ENCODE data around the gene LHFPL4.
"Not testable (repeated sequence)": the region's sequence is repeated elsewhere in the genome, so short reads cannot be mapped to it uniquely, and the experiment has no call there.

Gene LHFPL4

DNA sequence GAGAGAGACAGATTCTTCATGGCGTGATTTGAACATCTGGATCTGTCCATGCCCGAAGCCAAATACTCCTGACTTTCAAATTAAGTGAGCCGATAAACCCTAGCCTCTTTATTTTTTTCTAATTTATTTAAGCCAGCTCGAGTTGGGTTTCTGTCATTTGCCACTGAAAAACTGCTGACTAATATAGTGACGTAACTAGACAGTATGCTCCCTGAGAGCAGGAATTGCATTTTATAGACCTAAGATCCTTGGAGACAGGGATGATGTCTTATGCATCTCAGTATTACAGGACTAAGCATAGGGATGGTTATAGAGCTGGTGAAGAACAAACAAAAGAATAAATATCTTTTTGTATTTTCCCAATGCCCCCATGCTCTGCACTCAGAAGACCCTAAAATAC is 4.6 kb downstream of the LHFPL4 start:
- H3K27ac ChIP-seq, result no peak overlapping the region
- no peak overlapping the region for H3K4me3 ChIP-seq

GRCh38 chr3:9542182-9542581 is 11.4 kb downstream of the LHFPL4 start:
- Histone ChIP-seq H3K4me3 (no peak overlapping the region), H3K27ac (no peak overlapping the region)

DNA sequence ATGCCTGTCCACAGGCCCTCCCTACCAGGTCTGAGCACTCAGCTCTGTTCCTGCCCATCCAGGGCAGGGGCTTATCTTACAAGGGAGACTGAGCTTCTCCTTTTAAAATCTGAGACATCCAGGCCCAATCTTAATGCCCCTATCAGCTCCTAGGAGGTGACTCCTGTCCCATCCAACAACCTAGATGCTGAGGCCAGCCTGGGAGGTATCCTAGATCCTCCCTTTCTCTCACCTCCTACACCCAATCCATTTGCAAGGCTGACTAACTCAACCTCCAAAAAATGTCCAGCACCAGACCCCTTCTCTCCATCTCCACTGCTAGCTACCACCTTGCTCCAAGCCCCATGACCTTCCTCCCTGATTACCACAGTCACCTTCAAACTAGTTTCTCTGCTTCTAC is 17.4 kb downstream of the LHFPL4 start:
- Histone ChIP-seq H3K4me3 (no peak overlapping the region), H3K27ac (no peak overlapping the region)

GRCh38 chr3:9534429-9534828 is 19.2 kb downstream of the LHFPL4 start:
- no peak overlapping the region for H3K27ac ChIP-seq

DNA sequence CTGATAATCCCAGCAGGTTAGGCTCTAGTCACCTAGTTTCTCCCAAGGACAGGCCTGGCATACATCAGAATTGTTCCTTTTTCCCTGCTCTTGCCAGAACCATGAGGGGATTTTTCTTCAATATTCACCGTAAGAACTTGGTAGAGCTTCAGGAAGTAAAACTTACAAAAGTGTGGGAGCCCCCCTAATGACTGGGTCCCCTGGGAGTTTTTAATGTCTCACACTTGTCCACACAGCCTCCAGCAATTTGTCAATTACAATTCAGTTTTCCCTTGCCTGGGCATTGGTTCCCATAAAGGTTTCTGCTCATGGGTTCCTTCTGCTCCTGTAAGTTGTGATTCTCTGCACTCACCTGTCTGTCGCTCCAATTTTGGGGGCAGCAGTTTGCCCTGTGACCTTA is 28.5 kb downstream of the LHFPL4 start:
- Histone ChIP-seq H3K27ac (no peak overlapping the region), H3K4me3 (no peak overlapping the region)

More at GRCh38 chr3:9534429-9534828, 19.2 kb downstream of the LHFPL4 start:
- no peak overlapping the region for H3K4me3 ChIP-seq

- no peak overlapping the region for H3K4me3 ChIP-seq
- H3K27ac ChIP-seq, result no peak overlapping the region
Observed at GRCh38 chr3:9514956-9515355, 38.7 kb downstream of the LHFPL4 start.

- Histone ChIP-seq H3K27ac (no peak overlapping the region), H3K4me3 (no peak overlapping the region)
Observed at GRCh38 chr3:9514306-9514705, 39.3 kb downstream of the LHFPL4 start.

DNA sequence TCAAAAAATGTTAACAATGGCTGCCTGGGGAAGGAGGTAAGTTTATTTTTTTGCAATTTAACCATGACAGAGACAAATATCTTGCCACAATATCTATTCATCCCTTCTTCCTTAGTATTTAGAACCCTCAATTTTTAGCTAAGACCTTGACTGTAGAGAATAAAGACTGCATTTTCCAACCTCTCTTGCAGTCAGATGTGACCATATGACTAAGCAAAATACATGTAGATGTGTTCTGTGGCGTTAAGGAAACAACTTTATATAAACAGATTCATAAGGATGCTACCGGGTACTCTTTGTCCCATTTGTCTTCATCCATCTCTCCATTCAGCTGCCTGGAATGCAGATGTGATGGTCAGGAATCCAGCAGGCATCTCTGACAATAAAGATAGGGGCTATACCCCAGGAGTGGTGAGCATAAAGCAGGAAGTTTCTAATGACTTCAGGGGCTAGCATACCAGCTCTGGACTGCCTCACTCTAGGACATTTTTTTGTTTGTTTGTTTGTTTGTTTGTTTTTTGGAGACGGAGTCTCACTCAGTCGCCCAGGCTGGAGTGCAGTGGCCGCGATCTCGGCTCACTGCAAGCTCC is 41.1 kb downstream of the LHFPL4 start:
- Histone ChIP-seq H3K27ac (no peak overlapping the region), H3K4me3 (no peak overlapping the region)

- no peak overlapping the region for H3K27ac ChIP-seq
- no peak overlapping the region for H3K4me3 ChIP-seq
Observed at GRCh38 chr3:9508781-9509180, 44.8 kb downstream of the LHFPL4 start.

GRCh38 chr3:9507586-9508578 is 45.7 kb downstream of the LHFPL4 start:
- Histone ChIP-seq H3K4me3 (no peak overlapping the region), H3K27ac (no peak overlapping the region)

DNA sequence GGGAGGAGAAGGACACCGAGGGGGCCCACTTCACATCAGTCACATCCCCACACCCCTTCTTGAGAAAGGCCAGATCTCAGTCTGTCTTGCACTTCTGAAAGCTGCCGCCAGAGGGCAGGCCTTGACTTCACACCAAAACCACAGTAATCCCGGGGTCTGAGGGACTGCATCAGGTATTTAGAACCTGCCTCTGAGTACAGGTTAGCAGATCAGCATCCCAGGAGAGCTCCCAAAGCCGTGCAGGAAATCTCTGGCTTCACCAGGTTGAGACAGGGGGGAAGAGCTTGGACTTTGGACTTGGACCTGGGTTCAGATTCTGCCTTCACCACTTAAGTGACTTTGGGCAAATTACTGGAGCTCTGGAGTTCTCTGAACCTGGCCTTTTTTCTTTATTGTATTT is 50.3 kb downstream of the LHFPL4 start:
- Histone ChIP-seq H3K27ac (no peak overlapping the region), H3K4me3 (no peak overlapping the region)

DNA sequence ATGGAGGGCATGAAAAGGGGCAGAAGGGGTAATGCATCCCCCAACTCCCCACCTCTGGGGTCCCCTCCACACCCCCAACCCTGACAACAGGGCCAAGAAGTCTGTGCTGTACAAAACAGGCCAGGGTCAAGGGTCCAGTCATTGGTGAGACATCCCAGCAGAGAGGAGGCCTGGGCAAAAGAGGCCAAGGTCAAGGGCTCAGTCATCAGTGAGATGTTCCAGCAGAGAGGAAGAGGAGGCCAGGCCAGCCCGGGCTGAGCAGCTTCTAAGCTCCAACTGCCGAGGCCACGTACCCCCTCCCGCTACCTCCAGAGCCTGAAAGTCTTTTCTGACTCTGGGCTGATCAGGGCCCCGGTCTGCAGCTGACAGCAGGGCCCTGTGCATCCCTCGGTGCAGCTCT is 52.4 kb downstream of the LHFPL4 start:
- Histone ChIP-seq H3K4me3 (no peak overlapping the region), H3K27ac (no peak overlapping the region)

GRCh38 chr3:9500108-9501050 is 53.2 kb downstream of the LHFPL4 start:
- Histone ChIP-seq H3K4me3 (no peak overlapping the region), H3K27ac (no peak overlapping the region)

- Histone ChIP-seq H3K4me3 (no peak overlapping the region), H3K27ac (no peak overlapping the region)
Observed at GRCh38 chr3:9499455-9500107, 54.0 kb downstream of the LHFPL4 start.

GRCh38 chr3:9498781-9499180 is 54.8 kb downstream of the LHFPL4 start:
- no peak overlapping the region for H3K27ac ChIP-seq
- H3K4me3 ChIP-seq, result no peak overlapping the region

- Histone ChIP-seq H3K27ac (no peak overlapping the region), H3K4me3 (no peak overlapping the region)
Observed at GRCh38 chr3:9497821-9498565, 55.6 kb downstream of the LHFPL4 start.

GRCh38 chr3:9496893-9497292 is 56.7 kb downstream of the LHFPL4 start:
- no peak overlapping the region for H3K4me3 ChIP-seq
- H3K27ac ChIP-seq, result no peak overlapping the region

- not testable (repeated sequence) for H3K27ac ChIP-seq, H3K4me3 ChIP-seq
Observed at GRCh38 chr3:9494036-9494435, 59.6 kb downstream of the LHFPL4 start.

- Histone ChIP-seq H3K27ac (no peak overlapping the region), H3K4me3 (no peak overlapping the region)
Observed at GRCh38 chr3:9491506-9491905, 62.1 kb downstream of the LHFPL4 start.
